Gastrocnemius medialis (tissue), 4 donors: Measurements from ENCODE around the gene GAREM1.

Source experiments
- POLR2A ChIP-seq, 2 donors: fragments of 450-650 bp; IDR thresholded peaks; one replicate each; pipeline ENCODE4 v1.6.1; 2017; ENCODE audit warnings: antibody characterized with exemption in 2 of 2, mild to moderate bottlenecking in 2 of 2, moderate library complexity in 2 of 2
- TF ChIP-seq, protein P1 (sequence below), 5 experiments: fragments of 450-650 bp in 3 of 5; fragments of 200-600 bp in 2 of 5; sonication (generic) in 2 of 5; IDR thresholded peaks in 4 of 5; conservative IDR thresholded peaks in 1 of 5; 1 replicate in 4 of 5; 2 replicates in 1 of 5; pipeline ENCODE4 v1.5.1; 2016 to 2019; ENCODE audit warnings: antibody characterized with exemption in 5 of 5, mild to moderate bottlenecking in 3 of 5, moderate library complexity in 3 of 5

DNA sequence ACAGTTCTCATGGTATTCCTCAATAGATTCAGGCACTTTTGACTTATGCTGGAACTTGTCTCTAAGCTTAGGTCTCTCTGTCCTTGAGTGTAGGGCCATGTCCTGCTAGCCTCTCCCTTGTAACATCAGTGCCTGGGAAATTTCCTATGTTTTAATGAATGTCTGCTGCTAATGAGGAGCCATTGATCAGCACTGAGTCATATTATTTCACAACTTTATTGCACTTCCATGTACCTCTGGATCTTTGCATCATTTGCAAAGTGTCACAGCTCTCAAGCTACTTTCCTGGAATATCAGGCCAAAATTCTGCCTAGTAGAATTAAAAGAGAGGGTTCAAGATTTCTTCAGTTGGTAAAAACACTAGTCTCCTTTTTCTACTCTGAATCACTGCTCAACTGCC, 102.5 kb downstream of the GAREM1 start:
- TF ChIP-seq, protein P1, sequence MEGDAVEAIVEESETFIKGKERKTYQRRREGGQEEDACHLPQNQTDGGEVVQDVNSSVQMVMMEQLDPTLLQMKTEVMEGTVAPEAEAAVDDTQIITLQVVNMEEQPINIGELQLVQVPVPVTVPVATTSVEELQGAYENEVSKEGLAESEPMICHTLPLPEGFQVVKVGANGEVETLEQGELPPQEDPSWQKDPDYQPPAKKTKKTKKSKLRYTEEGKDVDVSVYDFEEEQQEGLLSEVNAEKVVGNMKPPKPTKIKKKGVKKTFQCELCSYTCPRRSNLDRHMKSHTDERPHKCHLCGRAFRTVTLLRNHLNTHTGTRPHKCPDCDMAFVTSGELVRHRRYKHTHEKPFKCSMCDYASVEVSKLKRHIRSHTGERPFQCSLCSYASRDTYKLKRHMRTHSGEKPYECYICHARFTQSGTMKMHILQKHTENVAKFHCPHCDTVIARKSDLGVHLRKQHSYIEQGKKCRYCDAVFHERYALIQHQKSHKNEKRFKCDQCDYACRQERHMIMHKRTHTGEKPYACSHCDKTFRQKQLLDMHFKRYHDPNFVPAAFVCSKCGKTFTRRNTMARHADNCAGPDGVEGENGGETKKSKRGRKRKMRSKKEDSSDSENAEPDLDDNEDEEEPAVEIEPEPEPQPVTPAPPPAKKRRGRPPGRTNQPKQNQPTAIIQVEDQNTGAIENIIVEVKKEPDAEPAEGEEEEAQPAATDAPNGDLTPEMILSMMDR (IDR thresholded peaks at IDR 0.05 in 4 of 5, conservative IDR thresholded peaks at IDR 0.05 in 1 of 5) = no peak
- no peak for TF ChIP-seq POLR2A (IDR thresholded peaks at IDR 0.05)
